Measurements from ENCODE around the gene CDH13.

DNA sequence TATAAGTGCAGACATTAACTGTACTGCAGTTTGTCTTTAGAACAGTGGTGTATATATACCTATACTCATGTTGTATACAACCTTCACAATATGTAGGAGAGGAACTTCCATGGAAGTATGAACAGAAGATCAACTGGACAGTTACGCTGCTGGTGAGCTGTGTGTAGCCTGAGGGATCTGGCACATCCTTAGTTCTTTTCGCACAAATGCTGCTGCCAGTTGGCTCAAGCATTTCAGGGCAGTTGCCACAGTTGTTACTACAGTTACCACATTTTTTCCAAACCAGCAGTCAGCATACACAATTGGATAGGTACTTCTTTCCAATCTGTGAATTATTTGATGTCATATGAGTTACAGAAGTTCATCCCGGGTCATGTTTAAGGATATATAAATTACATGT, 641.4 kb downstream of the CDH13 start:
- TF ChIP-seq, protein P1, sequence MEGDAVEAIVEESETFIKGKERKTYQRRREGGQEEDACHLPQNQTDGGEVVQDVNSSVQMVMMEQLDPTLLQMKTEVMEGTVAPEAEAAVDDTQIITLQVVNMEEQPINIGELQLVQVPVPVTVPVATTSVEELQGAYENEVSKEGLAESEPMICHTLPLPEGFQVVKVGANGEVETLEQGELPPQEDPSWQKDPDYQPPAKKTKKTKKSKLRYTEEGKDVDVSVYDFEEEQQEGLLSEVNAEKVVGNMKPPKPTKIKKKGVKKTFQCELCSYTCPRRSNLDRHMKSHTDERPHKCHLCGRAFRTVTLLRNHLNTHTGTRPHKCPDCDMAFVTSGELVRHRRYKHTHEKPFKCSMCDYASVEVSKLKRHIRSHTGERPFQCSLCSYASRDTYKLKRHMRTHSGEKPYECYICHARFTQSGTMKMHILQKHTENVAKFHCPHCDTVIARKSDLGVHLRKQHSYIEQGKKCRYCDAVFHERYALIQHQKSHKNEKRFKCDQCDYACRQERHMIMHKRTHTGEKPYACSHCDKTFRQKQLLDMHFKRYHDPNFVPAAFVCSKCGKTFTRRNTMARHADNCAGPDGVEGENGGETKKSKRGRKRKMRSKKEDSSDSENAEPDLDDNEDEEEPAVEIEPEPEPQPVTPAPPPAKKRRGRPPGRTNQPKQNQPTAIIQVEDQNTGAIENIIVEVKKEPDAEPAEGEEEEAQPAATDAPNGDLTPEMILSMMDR (conservative IDR thresholded peaks at IDR 0.05): no peak
- TF ChIP-seq ZFX (IDR thresholded peaks at IDR 0.05): no peak
